A549 (cell line): ENCODE data around the gene NPHP3. TPM values are rescaled to one million over a fixed set of nuclear protein-coding genes. Genes with fewer than 3 reads are reported as not detected.
"Not testable (repeated sequence)": the region's sequence is repeated elsewhere in the genome, so short reads cannot be mapped to it uniquely, and the experiment has no call there.

Experiments
- ATAC-seq, 2 experiments: fragments of 200-7000 bp in 1 of 2; fragments of >200 bp in 1 of 2; cut with Nextera tagmentation in 1 of 2; cut with Tn5 transposase in 1 of 2; 3 replicates each; pipeline versions ENCODE4 v1.8.0 to v1.9.1; 2018 to 2020; ENCODE audit warnings: mild to moderate bottlenecking in 1 of 2, moderate library complexity in 1 of 2
- CTCF ChIA-PET: fragments of 300-600 bp; sonication (Branson Sonifier 250); formaldehyde crosslinking; extraction: SDS; loops from one replicate; lab custom pipeline; 2021; ENCODE audit warnings: antibody characterized with exemption, inconsistent platforms; lab: Yijun Ruan, JAX
- POLR2A ChIA-PET: fragments of 350-600 bp; formaldehyde crosslinking; extraction: SDS; loops from one replicate; lab custom pipeline; 2021; ENCODE audit warnings: antibody characterized with exemption, inconsistent platforms; lab: Yijun Ruan, JAX
- DNase-seq, 2 experiments: peaks; one replicate each; pipeline versions ENCODE4 v3.0.0 to v3.0.0-alpha.2; 2011 to 2016; ENCODE audit warnings: low read depth in 1 of 2, low spot score in 1 of 2
- FAIRE-seq: peaks from 2 replicates; lab custom pipeline; 2011; peaks lifted over from hg19 to GRCh38; lab: Jason Lieb, UNC
- H3K27ac ChIP-seq, 2 experiments: fragments of >200 bp; sonication (Bioruptor Twin); formaldehyde crosslinking; 3 replicates each; pipeline ENCODE4 v1.5.1; 2016 to 2017
- H3K4me1 ChIP-seq: fragments of >200 bp; sonication (Bioruptor Twin); formaldehyde crosslinking; 3 replicates; pipeline ENCODE4 v1.6.1; 2016
- H3K4me2 ChIP-seq: fragments of >200 bp; sonication (Bioruptor Twin); formaldehyde crosslinking; 3 replicates; pipeline ENCODE4 v1.6.1; 2016
- H3K4me3 ChIP-seq: fragments of >200 bp; sonication (Bioruptor Twin); formaldehyde crosslinking; 3 replicates; pipeline ENCODE4 v1.5.1; 2016
- H3K9me3 ChIP-seq: fragments of >200 bp; sonication (Bioruptor Twin); formaldehyde crosslinking; 3 replicates; pipeline ENCODE4 v1.6.1; 2016
- ATOH8 ChIP-seq: fragments of 250-450 bp; sonication (Bioruptor Pico); IDR thresholded peaks from 2 replicates; pipeline ENCODE4 v1.5.0; 2020; ENCODE audit warnings: low read depth, mild to moderate bottlenecking, moderate library complexity
- CBX2 ChIP-seq: fragments of 200-600 bp; sonication (generic); IDR thresholded peaks from 2 replicates; pipeline ENCODE4 v1.6.1; 2016; ENCODE audit warnings: low read depth, mild to moderate bottlenecking, borderline replicate concordance
- CBX8 ChIP-seq: fragments of 200-600 bp; sonication (generic); IDR thresholded peaks from 2 replicates; pipeline ENCODE4 v1.6.1; 2016
- CHD4 ChIP-seq: fragments of 200-600 bp; sonication (generic); IDR thresholded peaks from 2 replicates; pipeline ENCODE4 v1.6.1; 2016; ENCODE audit warnings: antibody characterized with exemption, mild to moderate bottlenecking, borderline replicate concordance
- FOSL2 ChIP-seq, 2 experiments: fragments of 450-650 bp in 1 of 2; fragments of >200 bp in 1 of 2; sonication (Bioruptor Twin) in 1 of 2; formaldehyde crosslinking; IDR thresholded peaks; 2 replicates each; pipeline versions ENCODE4 v1.5.0 to v1.6.1; 2016 to 2020; ENCODE audit warnings: mild to moderate bottlenecking in 1 of 2, moderate library complexity in 1 of 2
- FOXS1 ChIP-seq: fragments of 250-450 bp; sonication (Bioruptor Pico); IDR thresholded peaks from 2 replicates; pipeline ENCODE4 v1.5.0; 2020; ENCODE audit warnings: mild to moderate bottlenecking, moderate library complexity
- HDAC2 ChIP-seq: fragments of 200-600 bp; sonication (generic); IDR thresholded peaks from 2 replicates; pipeline ENCODE4 v1.6.1; 2016
- JUNB ChIP-seq: fragments of >200 bp; sonication (Bioruptor Twin); formaldehyde crosslinking; IDR thresholded peaks from 2 replicates; pipeline ENCODE4 v1.6.1; 2016
- KDM1A ChIP-seq: fragments of 200-600 bp; sonication (generic); IDR thresholded peaks from 2 replicates; pipeline ENCODE4 v1.6.1; 2016; ENCODE audit warnings: low read depth, mild to moderate bottlenecking
- MAFK ChIP-seq: fragments of 450-650 bp; IDR thresholded peaks from 2 replicates; pipeline ENCODE4 v1.6.1; 2014; ENCODE audit not compliant: partially characterized antibody
- NR3C1 ChIP-seq: fragments of >200 bp; sonication (Bioruptor Twin); formaldehyde crosslinking; IDR thresholded peaks from 3 replicates; pipeline ENCODE4 v1.6.1; 2017
- PHF8 ChIP-seq: fragments of 200-600 bp; sonication (generic); IDR thresholded peaks from 2 replicates; pipeline ENCODE4 v1.6.1; 2016; ENCODE audit warnings: low read depth, mild to moderate bottlenecking, antibody characterized with exemption, moderate library complexity, borderline replicate concordance
- POLR2AphosphoS2 ChIP-seq: conservative IDR thresholded peaks from 2 replicates; pipeline ENCODE4 v1.6.1; 2012; ENCODE audit warnings: low read length, improper control_type of control experiment, inconsistent platforms
- RAD21 ChIP-seq, 2 experiments: fragments of >200 bp in 1 of 2; sonication (Bioruptor Twin) in 1 of 2; formaldehyde crosslinking in 1 of 2; IDR thresholded peaks in 1 of 2; conservative IDR thresholded peaks in 1 of 2; 2 replicates in 1 of 2; 3 replicates in 1 of 2; pipeline ENCODE4 v1.6.1; 2012 to 2018; ENCODE audit warnings: inconsistent platforms in 1 of 2
- RARB ChIP-seq: fragments of 250-450 bp; sonication (Bioruptor Pico); IDR thresholded peaks from 2 replicates; pipeline ENCODE4 v1.8.0; 2021; ENCODE audit warnings: mild to moderate bottlenecking, moderate library complexity
- SMC3 ChIP-seq: fragments of >200 bp; sonication (Bioruptor Twin); formaldehyde crosslinking; IDR thresholded peaks from 3 replicates; pipeline ENCODE4 v1.6.1; 2018; ENCODE audit warnings: inconsistent platforms
- SREBF2 ChIP-seq: fragments of 450-650 bp; IDR thresholded peaks from 2 replicates; pipeline ENCODE4 v1.6.1; 2014; ENCODE audit warnings: mild to moderate bottlenecking, moderate library complexity
- TFCP2L1 ChIP-seq: fragments of 250-450 bp; sonication (Bioruptor Pico); IDR thresholded peaks from 2 replicates; pipeline ENCODE4 v1.5.0; 2021; ENCODE audit warnings: mild to moderate bottlenecking
- ZNF302 ChIP-seq: fragments of 250-450 bp; sonication (Bioruptor Pico); IDR thresholded peaks from 2 replicates; pipeline ENCODE4 v1.9.0; 2021; ENCODE audit warnings: inconsistent platforms, mild to moderate bottlenecking, moderate library complexity
- WGBS: methylation state at CpG from one replicate; pipeline ENCODE4 v1.1.6; 2017; ENCODE audit errors: missing lambda C conversion rate; 5-methylcytosine and 5-hydroxymethylcytosine counted together
- polyA plus RNA-seq, 4 experiments: library from polyadenylated mRNA; depleted of rRNA in 3 of 4; stranded (reverse); fragments of >200 nt; fragmentation: RNase III in 1 of 4; extraction: RNeasy Plus Mini Kit Qiagen cat#74134 plus additional on column Dnase treatment in 1 of 4; gene quantifications; 2 replicates in 3 of 4; 3 replicates in 1 of 4; pipeline ENCODE4 v1.2.3, GENCODE V29; 2011 to 2017
- TF ChIP-seq, protein P1 (sequence below): IDR thresholded peaks from 2 replicates; pipeline ENCODE4 v1.6.1; 2012; ENCODE audit warnings: low read depth, borderline replicate concordance
- TF ChIP-seq, protein P2 (sequence below): fragments of >200 bp; sonication (Bioruptor Twin); formaldehyde crosslinking; IDR thresholded peaks from 2 replicates; pipeline ENCODE4 v1.6.1; 2016
- TF ChIP-seq, protein P3 (sequence below): IDR thresholded peaks from 2 replicates; pipeline ENCODE4 v1.6.1; 2012

The NPHP3 gene
- polyA plus RNA-seq, 2 of the 4 experiments (the other 2 are of a cell fraction), result 6.5 to 18.6 TPM

DNA sequence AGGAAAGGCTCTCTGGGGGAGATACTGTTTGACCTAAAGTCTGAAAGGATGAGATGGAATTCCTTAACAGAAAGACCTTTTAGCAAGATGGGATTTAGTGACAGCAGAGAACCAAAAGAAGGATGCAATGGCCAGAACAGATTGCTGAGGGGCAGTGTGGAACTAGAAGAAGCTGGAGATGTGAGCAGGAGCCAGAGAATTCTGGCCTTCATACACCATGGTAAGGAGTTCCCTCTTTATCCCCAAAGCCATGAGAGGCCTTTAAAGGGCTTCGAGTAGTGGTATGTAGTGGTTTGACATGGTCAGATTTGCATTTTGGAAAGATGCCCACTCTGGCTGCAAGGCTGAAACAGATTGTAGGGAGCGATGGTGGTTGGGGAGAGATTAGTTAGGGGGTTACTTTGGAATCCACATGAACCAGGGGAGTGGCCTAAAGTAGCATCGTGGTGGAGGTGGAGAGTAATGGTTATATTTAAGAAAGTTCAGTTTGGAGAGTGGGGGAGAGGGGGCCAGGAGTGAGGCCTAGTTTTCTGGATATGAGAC is 34.0 kb upstream of the NPHP3 start:
- no peak for TF ChIP-seq ATOH8
- TF ChIP-seq NR3C1, result no peak
- no peak for TF ChIP-seq JUNB
- no peak for TF ChIP-seq POLR2AphosphoS2
- TF ChIP-seq HDAC2, result no peak
- no peak for TF ChIP-seq FOXS1 (CRISPR knock-in tag)
- TF ChIP-seq, protein P1, sequence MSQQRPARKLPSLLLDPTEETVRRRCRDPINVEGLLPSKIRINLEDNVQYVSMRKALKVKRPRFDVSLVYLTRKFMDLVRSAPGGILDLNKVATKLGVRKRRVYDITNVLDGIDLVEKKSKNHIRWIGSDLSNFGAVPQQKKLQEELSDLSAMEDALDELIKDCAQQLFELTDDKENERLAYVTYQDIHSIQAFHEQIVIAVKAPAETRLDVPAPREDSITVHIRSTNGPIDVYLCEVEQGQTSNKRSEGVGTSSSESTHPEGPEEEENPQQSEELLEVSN, result no peak
- CTCF ChIA-PET, result no interaction called here
- H3K27ac ChIP-seq, result no peak overlapping the region
- no peak for ATAC-seq
- no peak overlapping the region for H3K4me2 ChIP-seq
- no peak overlapping the region for H3K4me3 ChIP-seq
- H3K9me3 ChIP-seq, result no peaks in the 10 kb centered on the region
- no peak for DNase-seq
- POLR2A ChIA-PET, result no interaction called here
- WGBS, result 27% methylated on average over 3 of the region's 3 CpGs
- no peak for FAIRE-seq
- no peaks in the 10 kb centered on the region for H3K4me1 ChIP-seq

- FAIRE-seq (no peak), DNase-seq (no peak), ATAC-seq (no peak)
- Histone ChIP-seq H3K4me3 (no peak overlapping the region), H3K4me2 (no peak overlapping the region), H3K27ac (no peak overlapping the region), H3K4me1 (no peaks in the 10 kb centered on the region), H3K9me3 (no peaks in the 10 kb centered on the region)
- CTCF ChIA-PET, result no interaction called here
- POLR2A ChIA-PET, result no interaction called here
- no peak for TF ChIP-seq KDM1A
- TF ChIP-seq SMC3, result no peak
- TF ChIP-seq MAFK, result no peak
- TF ChIP-seq CHD4, result no peak
- no peak for TF ChIP-seq PHF8
- TF ChIP-seq, protein P2, sequence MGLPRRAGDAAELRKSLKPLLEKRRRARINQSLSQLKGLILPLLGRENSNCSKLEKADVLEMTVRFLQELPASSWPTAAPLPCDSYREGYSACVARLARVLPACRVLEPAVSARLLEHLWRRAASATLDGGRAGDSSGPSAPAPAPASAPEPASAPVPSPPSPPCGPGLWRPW, result no peak
- TF ChIP-seq, protein P3, sequence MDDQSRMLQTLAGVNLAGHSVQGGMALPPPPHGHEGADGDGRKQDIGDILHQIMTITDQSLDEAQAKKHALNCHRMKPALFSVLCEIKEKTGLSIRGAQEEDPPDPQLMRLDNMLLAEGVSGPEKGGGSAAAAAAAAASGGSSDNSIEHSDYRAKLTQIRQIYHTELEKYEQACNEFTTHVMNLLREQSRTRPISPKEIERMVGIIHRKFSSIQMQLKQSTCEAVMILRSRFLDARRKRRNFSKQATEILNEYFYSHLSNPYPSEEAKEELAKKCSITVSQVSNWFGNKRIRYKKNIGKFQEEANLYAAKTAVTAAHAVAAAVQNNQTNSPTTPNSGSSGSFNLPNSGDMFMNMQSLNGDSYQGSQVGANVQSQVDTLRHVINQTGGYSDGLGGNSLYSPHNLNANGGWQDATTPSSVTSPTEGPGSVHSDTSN, result no peak
- no peak for TF ChIP-seq FOSL2 (IDR thresholded peaks at IDR 0.05)
- TF ChIP-seq FOSL2 (CRISPR knock-in tag; IDR thresholded peaks at IDR 0.05), result no peak
- TF ChIP-seq CBX2, result no peak
- no peak for TF ChIP-seq FOXS1 (CRISPR knock-in tag)
- no peak for TF ChIP-seq CBX8
- no peak for TF ChIP-seq RAD21 (conservative IDR thresholded peaks at IDR 0.05 in 1 of 2, IDR thresholded peaks at IDR 0.05 in 1 of 2)
- TF ChIP-seq ZNF302 (CRISPR knock-in tag), result no peak
- TF ChIP-seq TFCP2L1 (CRISPR knock-in tag), result no peak
Observed at GRCh38 chr3:132753946-132754345, 31.7 kb upstream of the NPHP3 start.

- ATAC-seq, result no peak
- H3K27ac ChIP-seq, result no peak overlapping the region
- TF ChIP-seq RARB (CRISPR knock-in tag) (no peak), SREBF2 (no peak), JUNB (no peak)
- WGBS, result 5% methylated on average over 1 of the region's 1 CpG
- DNase-seq, result no peak
- ChIA-PET POLR2A (no interaction called here), CTCF (no interaction called here)
- no peaks in the 10 kb centered on the region for H3K4me1 ChIP-seq
- H3K4me3 ChIP-seq, result no peak overlapping the region
- no peak for FAIRE-seq
- no peak overlapping the region for H3K4me2 ChIP-seq
- H3K9me3 ChIP-seq, result no peaks in the 10 kb centered on the region
Observed at GRCh38 chr3:132749786-132750185, 27.6 kb upstream of the NPHP3 start.

DNA sequence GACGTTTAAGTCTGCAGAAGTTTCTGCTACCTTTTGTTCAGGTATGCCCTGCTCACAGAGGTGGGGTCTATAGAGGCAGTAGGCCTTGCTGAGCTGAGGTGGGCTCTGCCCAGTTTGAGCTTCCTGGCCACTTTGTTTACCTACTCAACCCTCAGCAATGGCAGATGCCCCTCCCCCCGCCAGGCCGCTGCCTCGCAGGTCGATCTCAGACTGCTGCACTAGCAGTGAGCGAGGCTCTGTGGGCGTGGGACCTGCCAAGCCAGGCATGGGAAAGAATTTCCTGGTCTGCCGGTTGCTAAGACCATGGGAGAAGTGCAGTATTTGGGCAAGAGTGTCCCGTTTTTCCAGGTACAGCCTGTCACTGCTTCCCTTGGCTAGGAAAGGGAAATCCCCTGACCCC is 24.5 kb upstream of the NPHP3 start:
- H3K4me3 ChIP-seq, FAIRE-seq, H3K9me3 ChIP-seq, ATAC-seq, CTCF ChIA-PET, H3K4me2 ChIP-seq, DNase-seq, POLR2A ChIA-PET, H3K27ac ChIP-seq, H3K4me1 ChIP-seq: not testable (repeated sequence)
- 45% methylated on average over 8 of the region's 9 CpGs for WGBS
